G401 (cell line): ENCODE measurements around the gene LAMB3. TPM values are rescaled to one million over a fixed set of nuclear protein-coding genes. Genes with fewer than 3 reads are reported as not detected.

Source experiments
- DNase-seq: peaks from one replicate; pipeline ENCODE4 v3.0.0-alpha.2; 2015; ENCODE audit warnings: low spot score
- in situ Hi-C: cut with HindIII; loops from 2 replicates; pipeline ENCODE4 v1.10.0; 2016; ENCODE audit warnings: low sequenced_read_pairs, mixed read lengths
- total RNA-seq: library from RNA; depleted of rRNA; stranded (reverse); fragments of >200 nt; shearing (Covaris generic); gene quantifications from 2 replicates; pipeline ENCODE4 v1.2.3, GENCODE V29; 2014

The LAMB3 gene
- total RNA-seq, 1 experiment from 2014 or later, result not detected

GRCh38 chr1:209609041-209609790 lies 43.0 kb downstream of the LAMB3 start:
- DNase-seq, result no peak
- in situ Hi-C loops, result no loop called here

- no peak for DNase-seq
- in situ Hi-C loops, result no loop called here
Observed at GRCh38 chr1:209607795-209608178, 44.4 kb downstream of the LAMB3 start.

GRCh38 chr1:209607102-209607794 lies 45.0 kb downstream of the LAMB3 start:
- DNase-seq, result no peak
- in situ Hi-C loops, result no loop called here

GRCh38 chr1:209603877-209604276 lies 48.3 kb downstream of the LAMB3 start:
- in situ Hi-C loops, result no loop called here
- DNase-seq, result no peak

- in situ Hi-C loops, result no loop called here
- peak; percentile 71 for DNase-seq
Observed at GRCh38 chr1:209601809-209602657, 50.2 kb downstream of the LAMB3 start.

GRCh38 chr1:209600541-209600940 lies 51.7 kb downstream of the LAMB3 start:
- no peak for DNase-seq

GRCh38 chr1:209598227-209598626 lies 54.0 kb downstream of the LAMB3 start:
- in situ Hi-C loops, result no loop called here

More at GRCh38 chr1:209600541-209600940, 51.7 kb downstream of the LAMB3 start:
- in situ Hi-C loops, result no loop called here

GRCh38 chr1:209597499-209597898 lies 54.7 kb downstream of the LAMB3 start:
- no peak for DNase-seq
- in situ Hi-C loops, result no loop called here

More at GRCh38 chr1:209598227-209598626, 54.0 kb downstream of the LAMB3 start:
- no peak for DNase-seq

GRCh38 chr1:209595599-209596285 lies 56.5 kb downstream of the LAMB3 start:
- no peak for DNase-seq
- in situ Hi-C loops, result no loop called here

GRCh38 chr1:209595028-209595427 lies 57.2 kb downstream of the LAMB3 start:
- DNase-seq, result no peak
- in situ Hi-C loops, result no loop called here

GRCh38 chr1:209594440-209594839 lies 57.8 kb downstream of the LAMB3 start:
- DNase-seq, result no peak
- in situ Hi-C loops, result no loop called here

- no peak for DNase-seq
- in situ Hi-C loops, result no loop called here
Observed at GRCh38 chr1:209593747-209594146, 58.5 kb downstream of the LAMB3 start.

- in situ Hi-C loops, result no loop called here
- no peak for DNase-seq
Observed at GRCh38 chr1:209590405-209590804, 61.8 kb downstream of the LAMB3 start.

- DNase-seq, result no peak
- in situ Hi-C loops, result no loop called here
Observed at GRCh38 chr1:209589863-209590262, 62.4 kb downstream of the LAMB3 start.

GRCh38 chr1:209589440-209589839 lies 62.8 kb downstream of the LAMB3 start:
- DNase-seq, result no peak
- in situ Hi-C loops, result no loop called here

- in situ Hi-C loops, result no loop called here
- no peak for DNase-seq
Observed at GRCh38 chr1:209587789-209588188, 64.4 kb downstream of the LAMB3 start.

GRCh38 chr1:209586221-209586740 lies 65.9 kb downstream of the LAMB3 start:
- in situ Hi-C loops, result no loop called here
- no peak for DNase-seq

GRCh38 chr1:209585672-209586071 lies 66.6 kb downstream of the LAMB3 start:
- peak; percentile 49 for DNase-seq
- in situ Hi-C loops, result no loop called here

GRCh38 chr1:209585197-209585596 lies 67.0 kb downstream of the LAMB3 start:
- in situ Hi-C loops, result no loop called here
- no peak for DNase-seq
